Trophoblast cell (in vitro differentiated cells and primary cell): ENCODE results near the gene NDUFAF2.

ENCODE experiments used
- DNase-seq, 2 donors: peaks; one replicate each; pipeline ENCODE4 v3.0.0-alpha.2; 2016
- H2AFZ ChIP-seq: 2 replicates; pipeline ENCODE4 v1.6.1; 2013; ENCODE audit warnings: low read length, moderate library complexity, mild to moderate bottlenecking; ENCODE audit not compliant: insufficient read depth, poor library complexity
- H2AK5ac ChIP-seq: 2 replicates; pipeline ENCODE4 v1.6.1; 2013; ENCODE audit warnings: mild to moderate bottlenecking, low read length
- H2BK120ac ChIP-seq: 2 replicates; pipeline ENCODE4 v1.6.1; 2013; ENCODE audit warnings: low read length, mild to moderate bottlenecking, moderate library complexity; ENCODE audit not compliant: insufficient read depth, poor library complexity
- H2BK12ac ChIP-seq: 2 replicates; pipeline ENCODE4 v1.6.1; 2013; ENCODE audit warnings: mild to moderate bottlenecking, low read length, moderate library complexity
- H2BK5ac ChIP-seq: 2 replicates; pipeline ENCODE4 v1.6.1; 2013; ENCODE audit warnings: low read length, low read depth, moderate library complexity, mild to moderate bottlenecking; ENCODE audit not compliant: poor library complexity
- H3K14ac ChIP-seq: 2 replicates; pipeline ENCODE4 v1.6.1; 2013; ENCODE audit warnings: mild to moderate bottlenecking, low read length
- H3K18ac ChIP-seq: 2 replicates; pipeline ENCODE4 v1.6.1; 2013; ENCODE audit warnings: mild to moderate bottlenecking, low read length
- H3K23ac ChIP-seq: 2 replicates; pipeline ENCODE4 v1.6.1; 2013; ENCODE audit warnings: low read length
- H3K27ac ChIP-seq: 2 replicates; pipeline ENCODE4 v1.5.1; 2013; ENCODE audit warnings: low read depth, mild to moderate bottlenecking, inconsistent platforms, low read length, moderate library complexity
- H3K27me3 ChIP-seq: 2 replicates; pipeline ENCODE4 v1.6.1; 2013; ENCODE audit warnings: inconsistent platforms, mild to moderate bottlenecking, low read length, moderate library complexity; ENCODE audit not compliant: insufficient read depth
- H3K36me3 ChIP-seq, 2 experiments: 1 replicate in 1 of 2; 2 replicates in 1 of 2; pipeline ENCODE4 v1.6.1; 2013; ENCODE audit warnings: low read length in 2 of 2, mild to moderate bottlenecking in 2 of 2, moderate library complexity in 1 of 2; ENCODE audit not compliant: insufficient read depth in 2 of 2, control insufficient read depth in 1 of 2
- H3K4ac ChIP-seq: 2 replicates; pipeline ENCODE4 v1.6.1; 2013; ENCODE audit warnings: low read depth, mild to moderate bottlenecking, low read length, moderate library complexity
- H3K4me1 ChIP-seq, 2 experiments: 1 replicate in 1 of 2; 2 replicates in 1 of 2; pipeline ENCODE4 v1.6.1; 2013; ENCODE audit warnings: low read length in 2 of 2, mild to moderate bottlenecking in 2 of 2, moderate library complexity in 1 of 2; ENCODE audit not compliant: insufficient read depth in 2 of 2, control insufficient read depth in 1 of 2
- H3K4me2 ChIP-seq: 2 replicates; pipeline ENCODE4 v1.6.1; 2013; ENCODE audit warnings: inconsistent platforms, mild to moderate bottlenecking, low read length, moderate library complexity
- H3K4me3 ChIP-seq: 2 replicates; pipeline ENCODE4 v1.5.1; 2013; ENCODE audit warnings: mild to moderate bottlenecking, low read depth, low read length, inconsistent platforms
- H3K79me1 ChIP-seq: one replicate; pipeline ENCODE4 v1.6.1; 2013; ENCODE audit warnings: low read length
- H3K79me2 ChIP-seq: 2 replicates; pipeline ENCODE4 v1.6.1; 2013; ENCODE audit warnings: low read length, mild to moderate bottlenecking; ENCODE audit not compliant: control insufficient read depth, insufficient read depth, poor library complexity
- H3K9ac ChIP-seq: 2 replicates; pipeline ENCODE4 v1.6.1; 2013; ENCODE audit warnings: mild to moderate bottlenecking, low read length
- H3K9me3 ChIP-seq: 2 replicates; pipeline ENCODE4 v1.6.1; 2013; ENCODE audit warnings: low read depth, mild to moderate bottlenecking, control low read depth, inconsistent platforms, low read length; ENCODE audit not compliant: insufficient read depth
- H4K12ac ChIP-seq: 2 replicates; pipeline ENCODE4 v1.6.1; 2013; ENCODE audit warnings: low read depth, mild to moderate bottlenecking, low read length, moderate library complexity
- H4K8ac ChIP-seq: 2 replicates; pipeline ENCODE4 v1.6.1; 2013; ENCODE audit warnings: low read depth, mild to moderate bottlenecking, low read length, moderate library complexity
- H4K91ac ChIP-seq: one replicate; pipeline ENCODE4 v1.6.1; 2013; ENCODE audit warnings: low read depth, mild to moderate bottlenecking, low read length, moderate library complexity
- WGBS: extraction: QIAGEN DNeasy Blood & Tissue Kit; methylation state at CpG from one replicate; pipeline ENCODE4 v1.1.7; 2013; ENCODE audit warnings: missing lambda C conversion rate; ENCODE audit not compliant: insufficient read length, insufficient coverage; ENCODE audit errors: extremely low coverage; 5-methylcytosine and 5-hydroxymethylcytosine counted together

NDUFAF2 gene

DNA sequence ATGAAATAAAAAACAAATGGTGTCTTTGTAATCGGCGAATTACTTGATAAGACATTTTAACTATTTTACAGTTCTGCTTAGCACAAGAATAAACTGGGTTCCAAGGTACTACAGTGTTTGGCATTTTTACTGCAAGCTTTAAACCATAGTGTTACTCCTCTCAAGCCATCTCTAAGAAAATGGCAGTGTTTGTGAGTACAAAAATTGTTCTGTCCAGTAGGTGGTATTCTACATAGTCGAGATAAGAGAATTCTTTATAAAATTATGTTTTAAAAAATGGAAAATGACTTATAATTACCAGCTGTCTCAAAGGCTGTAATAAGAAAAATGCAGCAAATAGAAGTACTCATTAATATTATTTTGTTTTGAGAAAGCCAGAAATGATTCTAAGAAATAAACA, 214.1 kb downstream of the NDUFAF2 start:
- Histone ChIP-seq H2AK5ac (no peak overlapping the region), H4K12ac (no peak overlapping the region), H2BK12ac (no peak overlapping the region), H4K91ac (no peak overlapping the region), H4K8ac (no peak overlapping the region), H2BK120ac (no peak overlapping the region), H3K79me1 (peaks cover 11% of the 10 kb centered on the region), H2BK5ac (no peak overlapping the region), H3K36me3 (peaks cover 4 to 6% of the 10 kb centered on the region in 2 experiments), H3K9ac (no peak overlapping the region), H3K9me3 (no peaks in the 10 kb centered on the region), H3K14ac (no peak overlapping the region), H3K4me2 (no peak overlapping the region), H3K4me3 (no peak overlapping the region), H3K79me2 (peaks cover 10% of the 10 kb centered on the region), H3K27ac (no peak overlapping the region), H3K4ac (no peak overlapping the region), H3K4me1 (peaks cover 0 to 2% of the 10 kb centered on the region in 2 experiments), H2AFZ (no peak overlapping the region), H3K23ac (no peak overlapping the region), H3K27me3 (no peaks in the 10 kb centered on the region), H3K18ac (no peak overlapping the region)
- WGBS, result no CpG with 5 or more reads among the region's 3 CpGs
- no peak for DNase-seq

DNA sequence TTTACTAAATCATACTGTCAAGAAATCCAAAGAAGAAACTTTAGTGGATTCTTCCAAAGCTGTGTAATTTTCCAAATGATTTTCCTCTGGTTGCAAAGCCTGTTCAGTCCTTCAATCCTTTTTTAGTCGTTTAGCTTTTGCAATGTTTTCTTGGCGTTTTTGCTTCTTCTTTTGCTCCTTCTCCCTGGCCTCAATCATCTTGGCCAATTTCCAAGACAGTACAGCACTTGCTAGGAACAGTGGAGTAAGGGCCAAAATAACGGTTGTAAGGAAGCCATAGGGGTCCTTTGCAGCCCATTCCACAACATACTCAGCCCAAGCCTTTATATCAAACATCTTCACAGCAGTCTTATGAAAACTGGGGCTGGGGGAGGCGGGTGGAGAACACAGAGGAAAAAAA, 214.8 kb downstream of the NDUFAF2 start:
- Histone ChIP-seq H2AFZ (no peak overlapping the region), H3K14ac (no peak overlapping the region), H4K8ac (no peak overlapping the region), H3K79me2 (peaks cover 10% of the 10 kb centered on the region), H4K12ac (no peak overlapping the region), H2BK120ac (no peak overlapping the region), H3K23ac (no peak overlapping the region), H3K9me3 (no peaks in the 10 kb centered on the region), H2AK5ac (no peak overlapping the region), H3K18ac (no peak overlapping the region), H3K4me1 (peaks cover 0 to 2% of the 10 kb centered on the region in 2 experiments), H3K79me1 (peaks cover 11% of the 10 kb centered on the region), H3K36me3 (peaks cover 4 to 6% of the 10 kb centered on the region in 2 experiments), H4K91ac (no peak overlapping the region), H3K9ac (no peak overlapping the region), H2BK5ac (no peak overlapping the region), H3K4me2 (no peak overlapping the region), H3K27me3 (no peaks in the 10 kb centered on the region), H3K4ac (no peak overlapping the region), H3K27ac (no peak overlapping the region), H2BK12ac (no peak overlapping the region), H3K4me3 (no peak overlapping the region)
- no peak for DNase-seq
- WGBS, result no CpG with 5 or more reads among the region's 4 CpGs

DNA sequence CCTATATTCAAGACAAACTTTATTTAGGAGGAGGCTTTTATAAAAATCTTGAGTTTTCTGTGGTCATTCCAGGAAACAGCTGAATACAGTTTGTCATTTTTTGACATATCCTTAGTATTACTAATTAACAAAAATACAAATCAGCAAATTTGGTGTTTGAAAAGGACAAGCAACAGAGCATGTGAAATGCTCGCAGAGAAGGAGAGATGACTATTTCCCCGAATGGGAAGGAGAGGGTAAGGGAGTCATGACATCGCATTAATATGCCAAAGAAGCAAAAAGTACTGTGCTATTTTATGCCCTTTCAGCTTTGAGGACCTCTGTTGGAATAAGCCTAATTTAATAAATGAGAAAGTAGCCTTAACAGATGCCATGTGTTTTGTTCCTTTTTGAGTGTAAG, 215.5 kb downstream of the NDUFAF2 start:
- H4K12ac ChIP-seq, result no peak overlapping the region
- H4K8ac ChIP-seq, result no peak overlapping the region
- DNase-seq, result no peak
- no peak overlapping the region for H2BK120ac ChIP-seq
- no peak overlapping the region for H2BK12ac ChIP-seq
- H3K23ac ChIP-seq, result no peak overlapping the region
- no CpG with 5 or more reads among the region's 3 CpGs for WGBS
- H3K14ac ChIP-seq, result no peak overlapping the region
- H3K4me2 ChIP-seq, result no peak overlapping the region
- H3K79me1 ChIP-seq, result peaks cover 11% of the 10 kb centered on the region
- no peak overlapping the region for H2AFZ ChIP-seq
- no peak overlapping the region for H3K27ac ChIP-seq
- peaks cover 10% of the 10 kb centered on the region for H3K79me2 ChIP-seq
- H3K9me3 ChIP-seq, result no peaks in the 10 kb centered on the region
- peaks cover 0 to 2% of the 10 kb centered on the region in 2 experiments for H3K4me1 ChIP-seq
- H3K9ac ChIP-seq, result no peak overlapping the region
- no peak overlapping the region for H3K4ac ChIP-seq
- no peak overlapping the region for H2AK5ac ChIP-seq
- no peak overlapping the region for H3K4me3 ChIP-seq
- H4K91ac ChIP-seq, result no peak overlapping the region
- no peaks in the 10 kb centered on the region for H3K27me3 ChIP-seq
- H2BK5ac ChIP-seq, result no peak overlapping the region
- peaks cover 4 to 6% of the 10 kb centered on the region in 2 experiments for H3K36me3 ChIP-seq
- no peak overlapping the region for H3K18ac ChIP-seq

DNA sequence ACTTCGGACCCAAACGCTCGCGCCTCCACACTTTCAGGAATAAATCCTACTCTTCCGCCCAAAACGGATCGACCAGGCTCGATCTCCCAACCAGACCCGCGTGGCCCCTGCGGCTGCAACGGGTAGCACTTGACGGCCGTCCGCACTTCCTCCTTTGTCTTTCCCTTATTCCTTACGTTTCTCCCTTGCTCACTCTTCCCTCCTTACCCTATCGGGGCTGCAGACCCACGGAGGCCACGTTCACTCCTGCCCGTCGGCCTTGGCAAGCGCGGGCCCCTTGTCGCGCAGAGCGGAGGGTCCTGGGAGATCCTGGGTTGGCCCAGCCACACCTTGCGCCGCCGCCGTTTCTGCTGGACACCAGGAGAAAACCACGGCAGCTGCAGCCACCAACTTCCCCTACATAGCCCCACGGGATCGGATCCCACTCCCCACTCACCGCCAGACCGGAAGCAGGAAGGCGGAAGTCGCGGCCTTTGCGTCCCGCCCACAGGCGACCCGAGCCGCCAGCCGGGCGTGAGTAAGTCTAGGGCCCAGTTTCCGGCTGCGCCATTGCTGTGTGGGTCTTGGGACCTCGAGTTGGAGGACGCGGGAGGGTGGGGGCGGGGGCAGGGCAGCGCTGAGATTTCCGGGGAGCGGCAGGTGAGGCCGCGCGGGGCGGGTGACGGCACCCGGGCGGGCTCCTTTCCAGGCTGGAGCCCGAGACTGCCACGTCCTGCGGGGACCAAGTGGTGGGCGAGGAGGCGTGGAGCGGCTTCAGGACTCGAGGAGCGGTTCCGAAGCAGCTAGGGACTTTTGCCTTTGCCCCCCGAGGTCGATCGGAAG, 217.2 kb downstream of the NDUFAF2 start, which contains the start of gene SMIM15:
TSS of gene SMIM15 (minus strand) at position 459 of the 822 bp plus-strand sequence. CDS start 2,297 bp downstream, outside the sequence.
- WGBS, result no CpG with 5 or more reads among the region's 73 CpGs
- Histone ChIP-seq H3K36me3 (peaks cover 2 to 6% of the 10 kb centered on the region in 2 experiments), H2AFZ (peak within 1 kb of the TSS; percentile 96), H2BK5ac (peak within 1 kb of the TSS; percentile 94), H3K14ac (peak within 1 kb of the TSS; percentile 93), H3K79me1 (peaks cover 11% of the 10 kb centered on the region), H3K27me3 (no peaks in the 10 kb centered on the region), H2AK5ac (peak within 1 kb of the TSS; percentile 67), H3K9me3 (no peaks in the 10 kb centered on the region), H4K8ac (peak within 1 kb of the TSS; percentile 100), H3K4ac (peak within 1 kb of the TSS; percentile 89), H3K4me1 (peaks cover 0 to 2% of the 10 kb centered on the region in 2 experiments), H3K79me2 (peaks cover 10% of the 10 kb centered on the region), H2BK12ac (peak within 1 kb of the TSS; percentile 18), H3K27ac (peak within 1 kb of the TSS; percentile 92), H2BK120ac (peak within 1 kb of the TSS; percentile 82), H3K23ac (no peak within 1 kb of the TSS), H3K4me2 (peak within 1 kb of the TSS; percentile 80), H4K12ac (peak within 1 kb of the TSS; percentile 89), H3K18ac (peak within 1 kb of the TSS; percentile 96), H4K91ac (peak within 1 kb of the TSS; percentile 98), H3K9ac (peak within 1 kb of the TSS; percentile 81), H3K4me3 (peak within 1 kb of the TSS; percentile 94)
- DNase-seq, result peak; percentile 85 to 88
